Esophagus muscularis mucosa (tissue), 4 donors: ENCODE data around the gene EHD4. TPM values are rescaled to one million over a fixed set of nuclear protein-coding genes. Genes with fewer than 3 reads are reported as not detected.
A peak's percentile ranks its signal among the peaks of the same experiment; 100 is the strongest.

Source experiments
- DNase-seq: peaks from one replicate; pipeline ENCODE4 v3.0.0-alpha.2; 2017; ENCODE audit errors: extremely low spot score
- H3K27ac ChIP-seq, 4 donors: fragments of 200-600 bp; sonication (generic); replicated peaks in 1 of 4; 1 replicate in 3 of 4; 2 replicates in 1 of 4; pipeline ENCODE4 v1.5.1; 2016 to 2019; ENCODE audit warnings: mild to moderate bottlenecking in 1 of 4
- H3K27me3 ChIP-seq, 4 donors: fragments of 200-600 bp; sonication (generic); one replicate each; pipeline versions ENCODE4 v1.5.1 to v1.6.0; 2016 to 2019
- H3K36me3 ChIP-seq, 4 donors: fragments of 200-600 bp; sonication (generic); one replicate each; pipeline ENCODE4 v1.5.1; 2016 to 2019
- H3K4me1 ChIP-seq, 4 donors: fragments of 200-600 bp; sonication (generic); one replicate each; pipeline ENCODE4 v1.5.1; 2016 to 2019
- H3K4me3 ChIP-seq, 4 donors: fragments of 200-600 bp; sonication (generic); 1 replicate in 2 of 4; 2 replicates in 2 of 4; pipeline ENCODE4 v1.5.1; 2016 to 2019; ENCODE audit warnings: mild to moderate bottlenecking in 4 of 4, moderate library complexity in 1 of 4
- H3K9me3 ChIP-seq, 4 donors: fragments of 200-600 bp; sonication (generic); 1 replicate in 3 of 4; 2 replicates in 1 of 4; pipeline ENCODE4 v1.5.1; 2016 to 2019
- EP300 ChIP-seq: sonication (generic); formaldehyde crosslinking; IDR thresholded peaks from one replicate; pipeline ENCODE4 v1.6.1; 2017; ENCODE audit warnings: antibody characterized with exemption
- POLR2A ChIP-seq: fragments of 450-650 bp; IDR thresholded peaks from one replicate; pipeline ENCODE4 v1.6.1; 2017; ENCODE audit warnings: antibody characterized with exemption, moderate library complexity, mild to moderate bottlenecking, low read depth
- POLR2AphosphoS5 ChIP-seq, 2 donors: sonication (generic); formaldehyde crosslinking; IDR thresholded peaks; one replicate each; pipeline ENCODE4 v1.6.1; 2017; ENCODE audit warnings: antibody characterized with exemption in 2 of 2
- WGBS: methylation state at CpG from one replicate; pipeline ENCODE4 v1.1.5; 2018; 5-methylcytosine and 5-hydroxymethylcytosine counted together
- intact Hi-C: fragments of 100-400 bp; cut with DNase I; formaldehyde crosslinking; loops from one replicate; pipeline ENCODE4 v1.15.1; 2023
- total RNA-seq, 4 donors: library from RNA; depleted of rRNA; stranded (reverse); fragments of >200 nt; gene quantifications; one replicate each; pipeline versions ENCODE4 v1.1.0 to v1.2.1, GENCODE V29; 2016
- TF ChIP-seq, protein P1 (sequence below), 3 experiments: fragments of 200-600 bp in 2 of 3; fragments of 450-650 bp in 1 of 3; sonication (generic) in 2 of 3; IDR thresholded peaks; one replicate each; pipeline ENCODE4 v1.5.1; 2017 to 2019; ENCODE audit warnings: antibody characterized with exemption in 3 of 3, mild to moderate bottlenecking in 2 of 3, moderate library complexity in 1 of 3

EHD4 gene
- total RNA-seq, 4 donors from 2014 or later, result 10.0 to 24.7 (median 21.7) TPM

DNA sequence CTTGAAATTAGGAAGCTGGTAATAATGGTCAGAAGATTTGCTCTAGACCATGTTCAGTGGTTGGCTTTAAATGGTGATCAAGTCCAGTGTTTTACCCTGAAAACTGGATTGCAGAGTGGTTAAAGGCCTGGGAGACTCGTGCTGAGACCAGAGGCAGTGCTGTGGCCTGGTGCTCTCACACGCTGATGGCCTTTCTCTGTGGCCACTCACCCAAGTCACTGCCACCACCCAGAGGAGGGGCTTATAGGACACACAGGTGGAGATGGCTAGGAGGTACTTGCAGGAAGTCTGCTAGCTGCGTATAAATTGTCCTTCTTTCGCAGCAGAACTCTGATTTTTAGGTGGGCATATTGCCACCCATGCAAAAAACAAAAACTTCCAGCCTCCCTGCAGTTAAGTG, 6.2 kb upstream of the EHD4 start:
- intact Hi-C loops, result no loop called here

DNA sequence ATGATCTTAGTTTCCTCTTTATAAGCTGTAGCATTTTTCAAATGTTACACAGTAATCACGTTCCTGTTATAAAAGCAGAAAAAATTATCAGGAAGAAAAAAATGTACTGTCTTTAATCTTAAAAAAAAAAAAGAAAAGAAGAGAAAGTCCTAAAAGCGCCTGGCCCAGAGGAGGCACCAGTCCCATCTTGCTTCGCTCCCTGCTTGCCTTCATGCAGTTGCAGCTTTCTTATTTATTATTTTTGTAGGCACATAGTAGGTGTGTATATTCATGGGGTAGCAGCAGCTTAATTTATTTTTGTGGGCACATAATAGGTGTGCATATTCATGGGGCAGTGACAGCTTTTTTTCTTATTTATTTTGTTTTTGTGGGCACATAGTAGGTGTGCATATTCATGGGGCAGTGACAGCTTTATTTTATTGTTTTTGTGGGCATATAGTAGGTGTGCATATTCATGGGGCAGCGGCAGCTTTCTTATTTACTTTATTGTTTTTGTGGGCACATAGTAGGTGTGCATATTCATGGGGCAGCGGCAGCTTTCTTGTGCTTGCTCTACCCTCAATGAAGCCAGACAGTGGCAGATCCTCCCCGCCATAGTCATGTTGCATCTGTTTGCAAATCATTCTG, 5.5 kb upstream of the EHD4 start:
- intact Hi-C loops, result no loop called here
- TF ChIP-seq POLR2AphosphoS5 (IDR thresholded peaks at IDR 0.05), result no peak
- no peak for TF ChIP-seq EP300
- TF ChIP-seq, protein P1, sequence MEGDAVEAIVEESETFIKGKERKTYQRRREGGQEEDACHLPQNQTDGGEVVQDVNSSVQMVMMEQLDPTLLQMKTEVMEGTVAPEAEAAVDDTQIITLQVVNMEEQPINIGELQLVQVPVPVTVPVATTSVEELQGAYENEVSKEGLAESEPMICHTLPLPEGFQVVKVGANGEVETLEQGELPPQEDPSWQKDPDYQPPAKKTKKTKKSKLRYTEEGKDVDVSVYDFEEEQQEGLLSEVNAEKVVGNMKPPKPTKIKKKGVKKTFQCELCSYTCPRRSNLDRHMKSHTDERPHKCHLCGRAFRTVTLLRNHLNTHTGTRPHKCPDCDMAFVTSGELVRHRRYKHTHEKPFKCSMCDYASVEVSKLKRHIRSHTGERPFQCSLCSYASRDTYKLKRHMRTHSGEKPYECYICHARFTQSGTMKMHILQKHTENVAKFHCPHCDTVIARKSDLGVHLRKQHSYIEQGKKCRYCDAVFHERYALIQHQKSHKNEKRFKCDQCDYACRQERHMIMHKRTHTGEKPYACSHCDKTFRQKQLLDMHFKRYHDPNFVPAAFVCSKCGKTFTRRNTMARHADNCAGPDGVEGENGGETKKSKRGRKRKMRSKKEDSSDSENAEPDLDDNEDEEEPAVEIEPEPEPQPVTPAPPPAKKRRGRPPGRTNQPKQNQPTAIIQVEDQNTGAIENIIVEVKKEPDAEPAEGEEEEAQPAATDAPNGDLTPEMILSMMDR (IDR thresholded peaks at IDR 0.05), result no peak
- no peak for TF ChIP-seq POLR2A
- no peak overlapping the region for H3K27ac ChIP-seq
- peaks cover 0 to 6% (median 0%) of the 10 kb centered on the region in 4 donors for H3K27me3 ChIP-seq
- 79% methylated on average over 6 of the region's 6 CpGs for WGBS
- no peak overlapping the region for H3K4me3 ChIP-seq
- H3K36me3 ChIP-seq, result no peaks in the 10 kb centered on the region
- DNase-seq, result no peak
- peaks cover 6 to 13% (median 11%) of the 10 kb centered on the region in 4 donors for H3K4me1 ChIP-seq
- H3K9me3 ChIP-seq, result no peaks in the 10 kb centered on the region

More for the DNA sequence above, 6.2 kb upstream of the EHD4 start:
- WGBS, result 87% methylated on average over 4 of the region's 4 CpGs
- TF ChIP-seq POLR2A (no peak), EP300 (no peak), POLR2AphosphoS5 (IDR thresholded peaks at IDR 0.05) (no peak)
- TF ChIP-seq, protein P1 (IDR thresholded peaks at IDR 0.05), result no peak
- Histone ChIP-seq H3K4me3 (no peak overlapping the region), H3K9me3 (no peaks in the 10 kb centered on the region), H3K36me3 (no peaks in the 10 kb centered on the region), H3K4me1 (peaks cover 0 to 8% (median 8%) of the 10 kb centered on the region in 4 donors), H3K27ac (no peak overlapping the region), H3K27me3 (peaks cover 0 to 6% (median 0%) of the 10 kb centered on the region in 4 donors)
- DNase-seq, result no peak

DNA sequence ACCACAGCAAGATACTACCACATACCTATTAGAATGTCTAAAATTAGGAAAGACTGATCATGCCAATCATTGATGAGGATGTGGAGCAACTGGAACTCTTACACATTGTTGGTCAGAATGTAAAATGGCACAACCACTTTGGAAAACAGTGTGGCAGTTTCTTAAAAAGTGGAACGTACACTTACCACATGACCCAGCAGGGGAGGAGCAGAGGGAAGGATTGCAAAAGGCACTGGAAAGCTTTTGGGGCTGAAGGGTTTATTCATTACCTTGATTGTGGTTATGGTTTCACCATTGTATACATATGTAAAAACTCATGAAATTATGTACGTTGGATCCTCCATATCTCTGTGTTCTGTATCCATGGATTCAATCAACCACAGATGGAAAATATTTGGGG, 3.3 kb upstream of the EHD4 start:
- H3K9me3 ChIP-seq, result no peaks in the 10 kb centered on the region
- H3K36me3 ChIP-seq, result no peaks in the 10 kb centered on the region
- no peak for DNase-seq
- H3K27me3 ChIP-seq, result peaks cover 0 to 6% (median 0%) of the 10 kb centered on the region in 4 donors
- intact Hi-C loops, result no loop called here
- H3K27ac ChIP-seq, result no peak overlapping the region
- TF ChIP-seq EP300, result no peak
- TF ChIP-seq, protein P1 (IDR thresholded peaks at IDR 0.05), result no peak
- no peak for TF ChIP-seq POLR2AphosphoS5 (IDR thresholded peaks at IDR 0.05)
- no peak for TF ChIP-seq POLR2A
- no peak overlapping the region for H3K4me3 ChIP-seq
- peaks cover 13 to 20% (median 14%) of the 10 kb centered on the region in 4 donors for H3K4me1 ChIP-seq
- 70% methylated on average over 2 of the region's 2 CpGs for WGBS

DNA sequence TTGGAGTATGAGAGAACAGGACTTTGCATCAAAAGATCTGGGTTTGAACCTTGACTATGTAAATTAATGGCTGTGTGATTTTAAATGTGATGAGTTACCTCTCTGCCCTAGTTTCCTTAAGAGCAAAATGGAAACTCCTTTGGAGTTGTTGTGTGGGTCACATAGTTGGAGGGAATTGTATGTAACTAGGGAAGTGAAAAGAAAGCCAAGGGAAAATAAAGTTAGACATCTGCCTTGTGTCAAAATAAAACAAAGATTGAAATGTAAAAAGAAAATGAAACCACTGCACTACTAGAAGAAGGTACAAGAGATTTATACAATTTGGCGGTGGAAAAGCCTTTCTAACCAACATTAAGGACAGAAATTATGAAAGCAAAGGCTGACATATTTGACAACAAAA, 1.7 kb upstream of the EHD4 start:
- peaks cover 0 to 6% (median 0%) of the 10 kb centered on the region in 4 donors for H3K27me3 ChIP-seq
- H3K36me3 ChIP-seq, result no peaks in the 10 kb centered on the region
- WGBS, result 92% methylated on average over 1 of the region's 1 CpG
- no peak for TF ChIP-seq EP300
- no peak for TF ChIP-seq POLR2A
- TF ChIP-seq POLR2AphosphoS5 (IDR thresholded peaks at IDR 0.05), result no peak
- TF ChIP-seq, protein P1 (IDR thresholded peaks at IDR 0.05), result no peak
- no peak for DNase-seq
- intact Hi-C loops, result loop anchor here (5.0 kb wide), 1 partner anchor 47 kb away; no protein-coding TSS in a partner anchor
- no peaks in the 10 kb centered on the region for H3K9me3 ChIP-seq
- H3K27ac ChIP-seq, result no peak overlapping the region
- H3K4me1 ChIP-seq, result peaks cover 14 to 33% (median 27%) of the 10 kb centered on the region in 4 donors
- no peak overlapping the region for H3K4me3 ChIP-seq

DNA sequence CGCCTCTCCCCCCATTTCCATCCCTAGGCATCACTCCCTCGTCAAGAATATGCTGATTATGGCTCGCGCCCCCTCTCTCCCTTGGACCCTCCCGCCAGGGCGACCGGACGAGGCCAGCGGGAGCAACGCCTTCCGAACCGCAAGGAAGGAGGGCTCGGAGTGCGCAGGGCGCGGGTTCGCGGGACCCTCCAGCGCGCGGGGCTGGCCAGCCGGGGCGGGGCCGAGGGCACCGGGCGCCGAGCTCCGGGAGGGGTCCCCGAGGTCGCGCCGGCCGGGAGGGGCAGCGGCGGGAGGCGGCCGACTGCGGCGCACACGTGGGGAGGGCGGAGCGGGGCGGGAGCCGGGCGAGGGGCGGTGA, 483 bp downstream of the EHD4 start:
- Histone ChIP-seq H3K9me3 (no peaks in the 10 kb centered on the region), H3K36me3 (no peaks in the 10 kb centered on the region), H3K27me3 (peaks cover 0 to 5% (median 0%) of the 10 kb centered on the region in 4 donors), H3K4me1 (peaks cover 34 to 50% (median 46%) of the 10 kb centered on the region in 4 donors), H3K4me3 (peak overlapping the region; percentile 82 to 97 (median 88)), H3K27ac (peak overlapping the region; percentile 83 to 90 (median 84))
- TF ChIP-seq POLR2A, result no peak
- TF ChIP-seq, protein P1 (IDR thresholded peaks at IDR 0.05), result no peak
- no peak for TF ChIP-seq POLR2AphosphoS5 (IDR thresholded peaks at IDR 0.05)
- TF ChIP-seq EP300, result no peak
- no peak for DNase-seq
- intact Hi-C loops, result loop anchor here (5.0 kb wide), 1 partner anchor 45 kb away; no protein-coding TSS in a partner anchor
- WGBS, result under 1% methylated on average over 21 of the region's 46 CpGs
